Fibroblast of pulmonary artery (primary cell): ENCODE data around the gene SCAF11.
"Not testable (repeated sequence)": the region's sequence is repeated elsewhere in the genome, so short reads cannot be mapped to it uniquely, and the experiment has no call there.

Experiments
- DNase-seq: peaks from one replicate; pipeline ENCODE4 v3.0.0-alpha.2; 2010; ENCODE audit warnings: low read depth
- H3K4me3 ChIP-seq: replicated peaks from 2 replicates; pipeline ENCODE4 v1.5.1; 2011; ENCODE audit warnings: low read depth, mild to moderate bottlenecking, control low read depth, low read length, moderate library complexity
- TF ChIP-seq, protein P1 (sequence below): IDR thresholded peaks from 2 replicates; pipeline ENCODE4 v1.5.1; 2011; ENCODE audit warnings: mild to moderate bottlenecking, control low read depth, low read length, inconsistent platforms; ENCODE audit errors: missing control alignments

Gene SCAF11, protein sequence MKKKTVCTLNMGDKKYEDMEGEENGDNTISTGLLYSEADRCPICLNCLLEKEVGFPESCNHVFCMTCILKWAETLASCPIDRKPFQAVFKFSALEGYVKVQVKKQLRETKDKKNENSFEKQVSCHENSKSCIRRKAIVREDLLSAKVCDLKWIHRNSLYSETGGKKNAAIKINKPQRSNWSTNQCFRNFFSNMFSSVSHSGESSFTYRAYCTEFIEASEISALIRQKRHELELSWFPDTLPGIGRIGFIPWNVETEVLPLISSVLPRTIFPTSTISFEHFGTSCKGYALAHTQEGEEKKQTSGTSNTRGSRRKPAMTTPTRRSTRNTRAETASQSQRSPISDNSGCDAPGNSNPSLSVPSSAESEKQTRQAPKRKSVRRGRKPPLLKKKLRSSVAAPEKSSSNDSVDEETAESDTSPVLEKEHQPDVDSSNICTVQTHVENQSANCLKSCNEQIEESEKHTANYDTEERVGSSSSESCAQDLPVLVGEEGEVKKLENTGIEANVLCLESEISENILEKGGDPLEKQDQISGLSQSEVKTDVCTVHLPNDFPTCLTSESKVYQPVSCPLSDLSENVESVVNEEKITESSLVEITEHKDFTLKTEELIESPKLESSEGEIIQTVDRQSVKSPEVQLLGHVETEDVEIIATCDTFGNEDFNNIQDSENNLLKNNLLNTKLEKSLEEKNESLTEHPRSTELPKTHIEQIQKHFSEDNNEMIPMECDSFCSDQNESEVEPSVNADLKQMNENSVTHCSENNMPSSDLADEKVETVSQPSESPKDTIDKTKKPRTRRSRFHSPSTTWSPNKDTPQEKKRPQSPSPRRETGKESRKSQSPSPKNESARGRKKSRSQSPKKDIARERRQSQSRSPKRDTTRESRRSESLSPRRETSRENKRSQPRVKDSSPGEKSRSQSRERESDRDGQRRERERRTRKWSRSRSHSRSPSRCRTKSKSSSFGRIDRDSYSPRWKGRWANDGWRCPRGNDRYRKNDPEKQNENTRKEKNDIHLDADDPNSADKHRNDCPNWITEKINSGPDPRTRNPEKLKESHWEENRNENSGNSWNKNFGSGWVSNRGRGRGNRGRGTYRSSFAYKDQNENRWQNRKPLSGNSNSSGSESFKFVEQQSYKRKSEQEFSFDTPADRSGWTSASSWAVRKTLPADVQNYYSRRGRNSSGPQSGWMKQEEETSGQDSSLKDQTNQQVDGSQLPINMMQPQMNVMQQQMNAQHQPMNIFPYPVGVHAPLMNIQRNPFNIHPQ (N-terminal part only)

DNA sequence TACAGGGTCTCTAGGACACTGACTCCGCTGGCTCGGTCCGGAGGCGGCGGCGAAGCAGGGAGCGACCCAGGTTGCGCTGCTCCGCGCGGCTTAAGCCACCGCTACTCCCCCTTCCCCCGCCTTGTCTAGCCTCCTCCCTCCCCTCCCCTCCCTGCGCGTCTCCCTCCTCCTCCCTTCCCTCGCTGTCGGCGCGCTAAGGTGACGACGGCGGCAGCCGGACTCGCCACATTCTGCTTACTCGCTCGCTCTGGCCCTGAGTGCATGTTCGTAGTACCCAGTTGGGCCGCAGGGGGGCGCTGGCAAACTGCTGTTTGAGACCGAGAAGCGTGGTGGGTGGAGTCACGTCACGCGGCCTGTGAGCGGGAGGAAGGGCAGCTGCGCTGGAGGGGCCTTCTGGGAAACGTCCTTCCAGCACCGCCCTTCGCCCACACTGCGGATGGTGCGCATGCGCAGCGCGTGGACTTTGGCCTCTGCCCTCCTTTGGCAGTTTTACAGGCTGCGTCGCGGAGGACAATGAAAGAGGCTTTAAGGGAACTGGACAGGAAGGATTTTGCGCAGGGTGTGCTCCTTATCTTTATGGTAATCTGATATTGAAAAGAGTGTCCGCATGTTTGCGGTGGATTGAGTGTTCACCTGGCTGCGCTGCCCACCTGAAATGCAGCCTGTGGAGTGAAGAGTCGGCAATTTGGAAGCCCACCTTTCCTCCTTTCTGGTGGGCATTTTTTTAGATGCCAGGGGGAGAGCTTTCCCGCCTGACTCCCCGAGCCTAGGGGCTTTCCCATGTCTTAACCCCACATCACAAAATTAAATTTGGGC, at the start of gene SCAF11:
TSS of gene SCAF11 (minus strand) at position 107 of the 816 bp plus-strand sequence. CDS start 26,407 bp downstream, outside the sequence.
- peak; percentile 100 for DNase-seq
- H3K4me3 ChIP-seq, result peak within 1 kb of the TSS; percentile 95
- TF ChIP-seq, protein P1, sequence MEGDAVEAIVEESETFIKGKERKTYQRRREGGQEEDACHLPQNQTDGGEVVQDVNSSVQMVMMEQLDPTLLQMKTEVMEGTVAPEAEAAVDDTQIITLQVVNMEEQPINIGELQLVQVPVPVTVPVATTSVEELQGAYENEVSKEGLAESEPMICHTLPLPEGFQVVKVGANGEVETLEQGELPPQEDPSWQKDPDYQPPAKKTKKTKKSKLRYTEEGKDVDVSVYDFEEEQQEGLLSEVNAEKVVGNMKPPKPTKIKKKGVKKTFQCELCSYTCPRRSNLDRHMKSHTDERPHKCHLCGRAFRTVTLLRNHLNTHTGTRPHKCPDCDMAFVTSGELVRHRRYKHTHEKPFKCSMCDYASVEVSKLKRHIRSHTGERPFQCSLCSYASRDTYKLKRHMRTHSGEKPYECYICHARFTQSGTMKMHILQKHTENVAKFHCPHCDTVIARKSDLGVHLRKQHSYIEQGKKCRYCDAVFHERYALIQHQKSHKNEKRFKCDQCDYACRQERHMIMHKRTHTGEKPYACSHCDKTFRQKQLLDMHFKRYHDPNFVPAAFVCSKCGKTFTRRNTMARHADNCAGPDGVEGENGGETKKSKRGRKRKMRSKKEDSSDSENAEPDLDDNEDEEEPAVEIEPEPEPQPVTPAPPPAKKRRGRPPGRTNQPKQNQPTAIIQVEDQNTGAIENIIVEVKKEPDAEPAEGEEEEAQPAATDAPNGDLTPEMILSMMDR, result peak; percentile 89

DNA sequence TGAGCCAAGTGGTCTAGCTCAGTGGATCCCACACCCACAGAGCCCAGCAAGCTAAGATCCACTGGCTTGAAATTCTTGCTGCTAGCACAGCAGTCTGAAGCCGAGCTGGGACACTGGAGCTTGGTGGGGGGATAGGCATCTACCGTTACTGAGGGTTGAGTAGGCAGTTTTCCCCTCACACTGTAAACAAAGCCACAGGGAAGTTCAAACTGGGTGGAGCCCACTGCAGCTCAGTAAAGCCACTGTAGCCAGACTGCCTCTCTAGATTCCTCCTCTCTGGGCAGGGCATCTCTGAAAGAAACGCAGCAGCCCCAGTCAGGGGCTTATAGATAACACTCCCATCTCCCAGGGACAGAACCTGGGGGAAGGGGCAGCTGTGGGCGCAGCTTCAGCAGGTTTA, 46.7 kb upstream of the SCAF11 start:
- DNase-seq, result not testable (repeated sequence)

DNA sequence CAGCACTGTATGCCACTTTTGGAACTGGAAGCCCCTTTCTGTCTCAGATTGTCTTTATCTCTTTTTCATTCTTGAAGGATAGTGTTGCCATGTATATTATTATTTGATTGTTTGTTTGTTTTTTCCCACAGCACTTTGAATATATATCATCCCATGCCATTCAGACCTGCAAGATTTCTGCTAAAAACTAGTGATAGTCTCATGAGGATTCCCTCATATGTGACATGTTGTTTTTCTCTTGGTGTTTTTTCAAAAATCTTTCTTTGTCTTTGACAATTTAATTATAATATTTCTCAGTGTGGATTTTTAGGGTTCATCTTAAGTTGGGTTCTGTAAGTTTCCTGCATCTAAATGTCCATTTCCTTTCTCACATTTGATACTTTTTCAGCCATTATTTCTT, 36.8 kb upstream of the SCAF11 start:
- TF ChIP-seq, protein P1, result no peak
- DNase-seq, result no peak
- H3K4me3 ChIP-seq, result no peak overlapping the region

More for the DNA sequence above, 46.7 kb upstream of the SCAF11 start:
- H3K4me3 ChIP-seq, result not testable (repeated sequence)

DNA sequence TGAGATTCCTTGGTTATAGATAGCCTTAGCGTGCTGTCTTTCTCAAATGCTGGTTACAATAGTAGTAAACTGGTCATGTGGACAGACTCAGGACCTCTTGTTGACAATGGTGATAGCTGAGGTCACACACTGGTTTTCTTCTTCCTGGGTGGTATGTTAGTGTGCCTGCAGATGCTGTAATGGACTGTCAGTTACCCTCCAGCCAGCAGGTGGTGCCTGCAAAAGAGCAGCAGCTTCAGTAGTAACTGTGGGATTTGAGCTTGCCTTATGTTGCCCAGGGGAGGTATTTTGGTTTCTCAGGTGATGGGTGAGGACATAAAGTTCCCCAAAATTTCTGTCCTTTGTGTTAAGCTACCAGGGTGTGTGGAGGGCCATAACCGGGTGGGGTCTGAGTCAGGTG, 33.7 kb upstream of the SCAF11 start:
- no peak overlapping the region for H3K4me3 ChIP-seq
- no peak for DNase-seq
- TF ChIP-seq, protein P1, result no peak

DNA sequence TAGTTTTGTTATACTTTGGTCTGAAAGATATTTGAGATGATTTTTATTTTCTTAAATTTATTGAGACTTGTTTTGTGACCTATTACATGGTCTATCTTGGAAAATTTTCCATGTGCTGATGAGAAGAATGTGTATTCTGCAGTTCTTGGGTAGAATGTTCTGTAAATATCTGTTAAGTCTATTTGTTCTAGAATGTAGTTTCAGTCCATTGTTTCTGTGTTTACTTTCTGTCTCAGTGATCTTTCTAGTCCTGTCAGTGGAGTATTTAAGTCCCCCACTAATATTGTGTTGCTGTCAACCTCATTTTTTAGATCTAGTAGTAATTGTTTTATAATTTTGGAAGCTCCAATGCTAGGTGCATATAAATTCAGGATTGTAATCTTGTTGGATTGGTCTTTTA, 30.4 kb upstream of the SCAF11 start:
- TF ChIP-seq, protein P1, result no peak
- H3K4me3 ChIP-seq, result no peak overlapping the region
- no peak for DNase-seq

DNA sequence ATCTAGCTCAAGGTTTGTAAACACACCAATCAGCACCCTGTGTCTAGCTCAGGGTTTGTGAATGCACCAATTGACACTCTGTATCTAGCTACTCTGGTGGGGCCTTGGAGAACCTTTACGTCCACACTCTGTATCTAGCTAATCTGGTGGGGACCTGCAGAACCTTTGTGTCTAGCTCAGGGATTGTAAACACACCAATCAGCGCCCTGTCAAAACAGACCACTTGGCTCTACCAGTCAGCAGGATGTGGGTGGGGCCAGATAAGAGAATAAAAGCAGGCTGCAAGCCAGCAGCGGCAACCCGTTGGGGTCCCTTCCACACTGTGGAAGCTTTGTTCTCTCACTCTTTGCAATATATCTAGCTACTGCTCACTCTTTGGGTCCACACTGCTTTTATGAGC, 28.3 kb upstream of the SCAF11 start:
- H3K4me3 ChIP-seq, DNase-seq: not testable (repeated sequence)

DNA sequence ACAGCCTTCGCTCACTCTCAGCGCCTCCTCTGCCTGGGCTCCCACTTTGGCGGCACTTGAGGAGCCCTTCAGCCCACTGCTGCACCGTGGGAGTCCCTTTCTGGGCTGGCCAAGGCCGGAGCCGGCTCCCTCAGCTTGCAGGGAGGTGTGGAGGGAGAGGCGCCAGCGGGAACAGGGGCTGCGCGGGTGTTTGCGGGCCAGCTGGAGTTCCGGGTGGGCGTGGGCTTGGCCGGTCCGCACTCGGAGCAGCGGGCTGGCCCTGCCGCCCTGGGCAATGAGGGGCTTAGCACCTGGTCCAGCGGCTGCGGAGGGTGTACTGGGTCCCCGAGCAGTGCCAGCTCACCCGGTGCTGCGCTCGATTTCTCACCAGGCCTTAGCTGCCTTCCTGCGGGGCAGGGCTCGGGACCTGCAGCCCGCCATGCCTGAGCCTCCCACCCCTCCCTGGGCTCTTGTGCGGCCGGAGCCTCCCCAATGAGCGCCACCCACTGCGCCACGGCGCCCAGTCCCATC, 27.5 kb upstream of the SCAF11 start:
- not testable (repeated sequence) for H3K4me3 ChIP-seq, DNase-seq
